GM19397 (cell line): ENCODE data around the gene DPM2.
A peak's percentile ranks its signal among the peaks of the same experiment; 100 is the strongest.

ENCODE experiments used
- ATAC-seq: cut with Tn5 transposase; IDR thresholded peaks from one replicate; pipeline ENCODE4 v1.9.1; 2021; ENCODE audit warnings: mild to moderate bottlenecking, moderate library complexity; ENCODE audit not compliant: unreplicated experiment

DPM2 gene, protein sequence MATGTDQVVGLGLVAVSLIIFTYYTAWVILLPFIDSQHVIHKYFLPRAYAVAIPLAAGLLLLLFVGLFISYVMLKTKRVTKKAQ

DNA sequence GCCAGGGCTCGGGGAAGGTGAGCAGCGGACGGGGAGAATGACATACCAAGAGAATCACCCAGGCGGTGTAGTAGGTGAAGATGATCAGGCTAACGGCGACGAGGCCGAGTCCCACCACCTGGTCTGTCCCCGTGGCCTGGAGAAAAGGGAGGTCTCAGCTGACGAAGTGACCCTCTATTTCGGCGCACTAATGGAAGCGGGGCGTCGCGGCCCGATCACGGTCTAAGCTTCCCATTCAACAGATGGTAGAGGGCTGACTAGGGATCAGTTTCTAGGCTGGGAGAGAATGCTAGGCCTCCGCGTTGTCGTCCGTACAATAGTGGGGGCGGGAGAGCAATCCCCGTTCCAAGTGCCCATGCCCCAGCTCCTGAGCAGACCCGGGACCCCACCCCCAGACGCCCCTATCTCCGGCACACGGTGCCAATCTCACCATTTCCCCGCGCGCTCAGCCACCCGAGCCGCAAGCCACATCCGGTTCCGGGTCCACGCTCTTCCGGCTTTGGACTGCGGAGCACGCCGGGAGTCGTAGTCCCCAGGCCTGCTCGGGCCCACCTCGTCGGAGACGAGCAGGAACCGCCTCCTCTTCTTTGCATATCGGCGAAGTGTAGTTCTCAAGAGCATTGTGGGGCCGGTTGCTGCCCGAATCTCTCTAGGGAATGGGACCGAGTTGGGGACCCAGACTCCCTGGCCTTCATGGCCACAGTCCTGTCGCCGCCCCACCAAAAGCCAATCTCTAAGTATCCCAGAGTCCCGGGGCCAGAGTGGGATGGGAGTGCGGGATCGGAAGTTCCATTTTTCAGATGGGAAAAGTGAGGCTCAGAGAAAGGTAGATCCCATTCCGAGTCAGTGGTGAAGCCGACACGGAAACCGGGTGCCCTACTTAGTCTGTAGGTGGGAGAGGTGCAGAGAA, at the start of gene DPM2:
TSS of gene DPM2 (minus strand) at position 467 of the 910 bp plus-strand sequence. CDS start at position 433, 34 bp downstream.
- peak; percentile 83 for ATAC-seq

DNA sequence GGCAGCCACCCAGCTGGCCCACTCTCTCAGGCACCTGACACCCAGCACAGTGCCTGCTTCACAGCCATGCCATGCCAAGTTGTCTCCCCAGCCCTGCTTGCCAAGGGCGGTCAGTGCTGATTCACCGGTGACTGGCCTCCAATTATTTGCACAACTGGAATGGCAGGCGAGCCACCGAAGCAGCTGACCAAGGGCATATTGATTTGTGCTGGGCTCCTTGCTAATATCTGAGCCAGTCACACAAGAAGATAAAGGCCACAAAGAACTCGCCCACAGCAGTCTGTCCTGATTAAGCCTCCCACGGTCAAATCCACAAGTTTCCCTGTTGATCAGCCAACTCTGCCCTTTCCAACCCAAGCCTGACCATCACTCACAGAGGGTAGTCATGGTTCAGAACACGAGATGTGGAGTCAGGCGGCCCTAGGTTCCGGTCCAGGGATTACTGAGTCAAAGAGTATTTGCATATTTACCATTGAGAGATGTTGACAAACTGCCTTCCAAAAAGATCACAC, 49.5 kb upstream of the DPM2 start:
- no peak for ATAC-seq

DNA sequence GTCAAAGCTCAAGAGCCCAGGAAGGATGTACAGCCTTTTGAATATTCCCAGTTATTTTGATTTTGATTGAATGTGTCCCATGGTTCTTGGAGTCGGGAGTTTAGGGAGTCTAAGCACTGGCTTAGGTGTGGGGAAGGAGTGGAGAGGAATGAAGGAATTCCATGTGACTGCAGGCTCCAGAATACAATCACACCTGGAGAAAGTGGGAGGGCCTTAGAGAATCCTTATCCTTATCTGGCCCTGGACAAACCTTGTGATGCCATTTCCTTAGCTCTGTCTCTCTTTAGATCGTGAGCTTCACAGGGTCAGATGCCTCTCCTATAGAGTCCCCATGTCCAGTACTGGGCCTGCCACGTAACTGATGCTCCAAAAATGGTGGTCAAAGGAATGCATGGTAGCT, 47.4 kb upstream of the DPM2 start:
- no peak for ATAC-seq

DNA sequence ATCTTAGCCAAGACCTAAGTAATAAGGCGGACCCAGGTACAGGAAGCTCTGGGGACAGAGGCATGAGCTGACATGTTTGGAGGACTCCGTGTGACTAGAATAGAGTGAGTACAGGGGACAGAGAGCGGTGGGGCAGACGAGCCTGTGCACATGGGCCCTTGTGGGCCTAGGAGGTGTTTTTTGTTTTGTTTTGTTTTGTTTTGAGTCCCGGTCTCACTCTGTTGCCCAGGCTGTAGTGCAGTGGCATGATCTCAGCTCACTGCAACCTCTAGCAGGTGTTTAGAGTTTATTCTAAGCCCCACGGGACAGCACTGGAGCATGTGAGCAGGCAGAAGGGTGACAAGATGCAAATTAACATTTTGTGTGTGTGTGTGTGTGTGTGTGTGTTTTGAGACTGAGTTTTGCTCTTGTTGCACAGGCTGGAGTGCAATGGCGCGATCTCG, 46.2 kb upstream of the DPM2 start:
- ATAC-seq: no peak

DNA sequence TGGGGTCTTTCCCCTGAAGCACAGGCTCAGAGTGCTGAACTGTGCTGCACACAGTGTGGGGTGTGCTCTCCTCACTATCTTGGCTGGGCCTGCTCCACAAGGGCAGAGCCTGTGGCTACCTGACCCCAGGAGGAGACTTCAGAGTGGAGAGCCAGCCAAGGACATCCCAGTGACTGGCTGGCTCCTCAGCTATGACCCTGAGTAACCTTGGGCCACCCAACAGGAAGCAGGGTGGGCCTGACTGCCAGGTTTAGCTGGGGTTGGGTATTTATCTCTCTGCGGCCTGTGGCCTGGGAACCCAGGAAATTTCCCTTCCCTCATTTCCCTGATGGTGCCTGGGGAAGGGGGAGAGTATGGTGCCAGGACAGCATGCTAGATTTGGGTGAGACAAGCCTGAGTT, 45.3 kb upstream of the DPM2 start:
- no peak for ATAC-seq

DNA sequence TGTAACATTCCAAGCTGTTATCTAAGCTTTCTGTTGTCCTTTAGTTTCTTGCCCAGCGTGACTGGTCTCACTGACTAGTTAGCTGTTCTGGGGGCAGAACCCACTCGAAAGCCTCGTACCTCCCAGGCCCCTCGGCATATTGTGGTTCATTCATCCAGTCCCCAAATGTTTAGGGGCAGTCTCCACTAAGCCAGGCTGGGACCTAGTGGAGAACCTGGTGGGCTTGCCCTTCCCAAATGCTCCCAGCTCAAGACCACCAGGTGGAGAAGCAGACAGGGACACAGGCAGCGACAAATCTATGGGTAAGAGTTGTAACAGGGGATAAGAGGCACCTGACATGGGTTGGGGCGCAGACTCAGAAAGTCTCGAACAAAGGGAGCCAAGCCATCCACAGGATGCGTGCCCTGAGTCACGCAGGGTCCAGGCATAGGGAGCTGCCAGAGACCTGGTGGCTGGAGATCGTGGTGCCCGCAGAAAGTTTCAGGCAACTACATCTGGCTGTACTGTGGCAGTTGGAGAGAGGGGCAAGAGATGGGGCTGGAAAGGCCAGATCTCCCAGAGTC, 44.0 kb upstream of the DPM2 start:
- ATAC-seq: no peak

DNA sequence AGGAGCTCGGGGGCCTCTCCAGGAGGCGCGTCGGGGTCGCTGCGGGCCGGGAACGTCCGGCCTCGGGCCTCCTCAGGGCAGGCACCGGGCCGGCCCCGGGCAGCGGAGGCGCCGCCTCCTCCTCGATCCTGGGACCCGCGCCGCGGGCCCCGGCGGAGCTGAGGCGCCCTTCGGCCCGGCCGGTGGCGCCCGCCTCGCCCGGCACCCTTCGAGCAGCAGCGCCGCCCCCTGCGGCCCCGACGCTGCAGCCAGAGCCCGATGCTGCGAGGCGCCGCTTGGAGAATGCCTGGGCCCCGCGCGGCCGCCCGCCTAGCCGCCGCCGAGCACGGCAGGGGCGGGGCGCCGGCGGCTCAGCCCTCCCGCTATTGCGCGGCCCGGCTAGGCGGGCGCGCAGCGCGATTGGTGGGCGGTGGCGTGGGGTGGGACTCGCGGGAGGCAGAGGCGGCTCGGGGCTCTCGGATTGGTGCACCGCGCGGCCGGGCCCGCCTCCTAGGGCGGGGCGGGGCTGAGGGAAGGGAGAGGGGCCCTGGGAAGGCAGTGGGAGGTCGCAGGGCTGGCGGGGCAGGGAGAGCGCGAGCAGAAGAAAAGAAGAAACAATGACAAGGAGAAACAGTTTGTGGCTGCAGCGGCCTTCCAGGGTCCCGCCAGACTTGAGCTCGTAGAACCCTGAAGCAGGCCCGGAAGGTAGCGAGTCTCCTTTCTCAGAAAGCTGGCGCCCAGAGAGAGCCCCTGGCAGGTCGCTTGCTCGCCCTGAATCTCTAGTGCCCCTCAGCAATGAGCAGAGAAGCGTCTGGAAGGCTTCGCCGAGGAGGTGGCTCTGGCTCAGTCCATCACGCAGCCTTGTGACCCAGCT, 43.3 kb upstream of the DPM2 start, which contains the start of gene EEIG1:
TSS of gene EEIG1 (minus strand) at position 284 of the 853 bp plus-strand sequence. CDS start 852 bp downstream, outside the sequence.
- ATAC-seq: peak; percentile 70

DNA sequence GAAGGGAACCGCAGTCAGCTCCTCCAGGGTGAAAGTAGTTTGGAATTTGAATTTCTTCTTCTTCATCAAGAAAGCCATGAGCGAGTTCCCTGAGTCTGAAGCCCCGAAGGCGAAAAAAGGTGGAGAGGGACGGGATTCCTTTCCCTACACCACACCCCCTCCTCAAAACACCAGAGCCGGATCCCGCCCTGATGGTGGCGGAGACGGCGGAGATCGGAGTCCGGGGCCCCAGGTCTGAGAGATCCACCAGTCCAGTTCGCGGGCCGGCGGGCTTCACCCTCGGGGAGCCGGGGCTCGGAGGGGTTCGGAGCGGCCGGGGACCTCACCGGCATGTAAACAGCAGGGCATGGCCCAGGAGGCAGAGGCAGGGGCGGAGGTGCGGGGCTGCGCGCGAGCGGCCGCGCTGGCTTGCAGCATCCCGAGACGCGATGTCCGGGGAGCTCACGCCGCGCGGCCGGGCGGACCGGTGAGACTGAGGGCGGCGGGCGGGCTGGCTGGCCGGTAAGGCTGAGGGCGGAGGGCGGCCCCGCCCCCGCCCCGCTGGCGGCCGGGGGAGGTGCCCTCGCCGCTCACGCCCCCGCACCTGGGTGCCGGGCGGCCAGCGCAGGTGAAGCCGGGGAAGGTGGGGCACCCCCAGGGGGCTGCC, 42.5 kb upstream of the DPM2 start:
- ATAC-seq: peak; percentile 43

DNA sequence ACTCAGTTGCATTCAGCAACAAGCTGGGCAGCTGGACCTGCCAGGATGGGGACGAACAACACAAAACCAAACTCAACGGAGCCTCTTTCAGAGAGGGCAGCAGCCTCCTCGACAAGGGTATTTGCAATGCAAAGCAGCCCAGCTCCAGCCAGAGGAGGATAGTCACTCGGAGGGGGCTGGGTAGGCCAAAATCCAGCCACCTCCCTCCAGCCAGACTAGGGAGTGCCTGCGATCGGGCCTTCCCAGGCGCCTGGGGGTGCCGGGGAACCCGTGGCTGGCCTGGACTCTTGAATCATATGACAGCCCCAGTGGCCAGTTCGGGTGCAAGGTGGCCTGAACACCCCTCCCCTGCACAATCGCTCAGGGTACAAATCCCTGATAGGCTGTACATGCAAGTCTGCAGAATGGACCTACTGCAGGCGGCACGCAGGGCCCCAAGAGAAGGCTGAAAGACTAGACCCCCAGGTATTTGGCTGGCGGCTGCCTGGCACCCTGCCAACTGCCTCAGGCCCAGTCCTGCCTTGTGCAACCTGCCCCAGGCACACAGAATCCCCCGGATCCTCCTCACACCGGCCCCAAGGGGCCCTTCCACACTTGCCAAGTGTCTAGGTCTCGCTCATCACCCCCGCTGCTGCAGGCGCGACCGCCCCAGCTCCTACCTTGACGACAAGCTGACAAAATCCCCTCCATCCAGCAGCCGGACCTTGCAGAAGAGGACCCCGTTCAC, 41.8 kb upstream of the DPM2 start:
- ATAC-seq: no peak

DNA sequence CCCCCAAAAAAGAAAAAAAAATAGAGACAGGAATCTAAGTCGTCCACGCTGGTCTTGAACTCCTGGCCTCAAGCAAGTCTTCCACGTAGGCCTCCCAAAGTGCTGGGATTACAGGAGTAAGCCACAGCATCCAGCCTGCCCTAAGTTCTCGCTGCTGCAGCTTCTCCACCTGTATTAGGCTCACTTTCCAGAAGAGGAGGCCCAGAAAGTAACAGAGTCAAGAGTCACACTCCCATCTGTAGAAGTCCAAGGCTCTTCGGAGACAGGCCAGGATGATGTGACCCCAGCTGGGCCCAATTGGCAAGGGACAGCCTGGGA, 41.3 kb upstream of the DPM2 start:
- no peak for ATAC-seq

DNA sequence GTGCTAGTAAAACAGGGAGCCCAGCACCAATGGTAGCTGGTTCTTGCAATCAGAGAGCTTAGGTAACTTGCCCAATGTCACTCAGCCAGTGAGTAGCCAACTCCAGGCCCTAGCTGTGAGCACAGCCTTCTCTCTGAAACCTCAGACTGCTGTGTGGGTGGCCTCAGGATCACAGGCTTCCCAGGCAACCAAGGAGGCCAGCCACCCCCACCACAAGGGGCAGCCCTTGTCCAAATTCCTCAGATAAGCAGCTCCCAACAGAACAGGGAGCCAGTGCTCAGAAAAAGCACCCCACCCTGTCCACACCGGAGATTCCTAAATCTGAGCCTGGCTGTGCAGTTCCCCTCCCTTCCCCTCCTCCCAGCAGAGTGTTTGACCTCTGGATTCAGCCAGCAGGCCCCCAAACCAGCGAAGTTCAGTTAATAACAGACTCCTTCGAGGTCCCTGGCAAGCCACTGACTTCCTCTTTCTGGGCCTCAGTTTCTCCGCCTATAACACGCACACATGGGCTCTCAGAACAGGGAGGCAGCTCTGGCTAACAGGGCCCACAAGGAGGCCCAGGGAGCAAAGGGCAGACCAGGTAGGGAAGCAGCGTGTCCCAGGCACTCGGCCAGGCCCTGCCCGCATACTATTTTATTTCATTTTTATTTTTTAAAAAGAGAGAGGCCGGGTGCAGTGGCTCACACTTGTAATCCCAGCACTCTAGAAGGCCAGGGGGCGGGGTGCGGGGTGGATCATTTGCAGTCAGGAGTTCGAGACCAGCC, 40.4 kb upstream of the DPM2 start:
- no peak for ATAC-seq

DNA sequence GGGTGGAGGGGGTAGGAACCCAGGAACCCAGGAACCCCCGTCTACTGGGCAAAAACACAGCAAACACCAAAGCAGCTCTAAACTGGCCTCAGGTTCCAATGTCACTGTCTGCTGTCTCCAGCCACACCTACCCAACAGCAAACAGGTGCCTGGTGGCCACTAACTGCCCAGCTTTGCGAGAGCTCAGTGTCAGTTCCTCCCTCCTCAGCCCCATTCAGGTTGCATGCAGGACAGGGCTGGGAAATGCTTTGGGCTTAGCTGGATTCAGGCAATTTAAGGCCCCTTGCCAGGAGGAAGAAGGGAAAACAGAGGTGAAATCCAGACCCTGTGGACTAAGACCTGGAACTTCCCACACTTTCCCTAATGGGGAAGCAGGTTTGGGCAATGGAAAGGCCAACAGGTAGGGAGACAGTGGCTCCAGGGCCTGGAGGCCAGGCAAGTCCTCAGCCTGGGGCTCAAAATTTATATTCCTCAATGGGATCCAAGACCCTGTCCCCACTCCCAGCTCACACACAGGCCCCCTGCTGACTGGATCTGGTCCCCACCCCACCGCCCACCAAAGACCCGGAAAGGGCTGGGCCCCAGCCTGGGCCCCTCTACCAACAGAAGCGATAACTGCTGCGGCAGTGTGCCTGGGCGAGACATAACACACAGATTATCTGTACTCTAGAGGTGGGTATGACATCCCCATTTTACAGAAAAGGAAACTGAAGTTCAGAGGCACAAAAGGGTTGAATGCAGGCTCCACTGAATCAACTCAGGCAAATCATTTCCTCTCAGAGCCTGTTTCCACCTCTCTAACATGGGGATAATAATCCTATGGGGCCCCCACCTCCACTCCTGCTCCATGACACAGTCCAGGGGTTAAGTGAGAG, 39.6 kb upstream of the DPM2 start:
- ATAC-seq: no peak

DNA sequence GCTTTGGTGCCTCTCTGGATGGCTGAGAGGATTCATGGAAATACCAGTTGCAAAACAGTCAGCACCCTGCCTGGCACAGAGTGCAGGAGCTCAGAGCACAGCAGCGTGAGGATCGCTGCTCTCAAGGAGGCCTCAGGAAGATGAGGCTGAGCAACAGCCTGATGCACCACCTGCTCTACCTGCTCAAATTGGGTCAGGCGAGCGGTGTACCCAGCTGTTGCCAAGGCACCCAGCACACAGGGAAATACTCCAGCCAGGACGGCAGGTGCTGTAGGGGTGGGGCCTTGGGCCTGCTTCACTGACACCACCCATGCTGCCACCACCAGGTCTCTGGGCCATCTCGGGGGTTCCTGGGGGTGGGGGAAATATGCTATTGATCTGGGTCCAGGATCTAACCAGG, 38.8 kb upstream of the DPM2 start:
- no peak for ATAC-seq

DNA sequence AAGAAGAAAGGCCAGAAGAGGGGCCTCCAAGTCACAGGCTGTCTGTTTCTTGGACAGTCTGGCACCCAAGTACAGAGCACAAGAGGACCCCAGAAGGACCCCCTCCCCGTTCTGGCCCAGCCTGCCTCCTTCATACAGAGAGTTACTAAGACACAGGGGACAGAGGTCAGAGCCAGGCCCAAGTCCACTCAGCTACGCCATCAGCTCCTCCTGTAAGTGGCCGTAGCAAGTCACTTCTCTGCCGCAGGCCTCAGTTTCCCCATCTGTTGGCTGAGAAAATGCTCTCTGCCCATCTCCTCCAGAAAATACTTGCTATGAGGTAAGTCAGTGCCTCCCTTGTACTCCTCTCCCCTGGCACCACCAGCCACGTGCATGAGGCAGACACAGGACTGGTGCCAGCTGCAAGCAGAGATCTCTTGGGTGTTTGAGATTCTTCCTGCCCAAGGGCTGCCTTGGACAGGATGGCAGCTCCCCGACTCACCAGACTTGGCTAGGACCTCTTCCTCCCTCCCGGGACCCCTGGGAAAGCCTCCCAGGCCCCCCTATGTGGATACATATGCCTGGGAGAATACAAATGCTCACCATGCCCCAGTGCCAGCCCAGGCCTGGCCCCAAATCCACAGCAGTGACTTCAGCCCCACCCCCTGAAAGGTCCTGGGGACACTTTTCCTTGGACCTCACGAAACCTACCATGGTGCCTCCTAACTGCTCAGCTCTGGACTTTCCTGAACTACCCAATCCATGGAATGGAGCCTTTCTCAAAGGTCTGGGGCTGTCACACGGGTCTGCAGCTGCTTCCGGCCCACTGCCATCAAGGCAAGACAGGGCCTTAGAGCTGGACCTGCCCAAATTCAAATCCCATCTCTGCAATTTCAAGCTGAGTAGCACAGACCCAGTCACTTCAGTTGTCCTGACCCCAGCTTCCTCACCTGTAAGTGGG, 38.0 kb upstream of the DPM2 start:
- no peak for ATAC-seq

DNA sequence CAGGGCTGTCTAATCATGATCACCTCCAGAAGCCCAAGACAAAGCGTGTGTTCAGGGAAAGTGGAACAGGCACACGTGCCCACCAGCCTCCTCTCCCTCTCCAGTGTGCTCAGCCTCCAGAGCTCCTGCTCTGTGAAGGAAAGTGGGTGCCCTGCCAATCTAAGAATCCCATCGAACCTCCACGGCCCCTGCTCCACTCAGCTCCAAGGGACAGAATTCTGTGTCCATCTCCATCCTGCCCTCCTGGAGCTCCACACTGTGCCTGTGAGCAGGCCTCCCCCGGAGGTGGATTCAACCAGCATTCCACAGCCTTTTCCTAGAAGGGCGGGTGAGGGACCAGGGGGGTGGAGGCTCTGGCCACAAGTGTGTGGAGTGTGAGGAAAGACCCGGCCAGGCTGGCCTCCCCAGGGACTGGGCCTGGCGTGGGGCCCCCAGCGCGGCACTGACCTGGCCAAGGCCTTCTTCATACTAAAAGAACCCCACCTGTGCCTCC, 37.2 kb upstream of the DPM2 start:
- no peak for ATAC-seq

DNA sequence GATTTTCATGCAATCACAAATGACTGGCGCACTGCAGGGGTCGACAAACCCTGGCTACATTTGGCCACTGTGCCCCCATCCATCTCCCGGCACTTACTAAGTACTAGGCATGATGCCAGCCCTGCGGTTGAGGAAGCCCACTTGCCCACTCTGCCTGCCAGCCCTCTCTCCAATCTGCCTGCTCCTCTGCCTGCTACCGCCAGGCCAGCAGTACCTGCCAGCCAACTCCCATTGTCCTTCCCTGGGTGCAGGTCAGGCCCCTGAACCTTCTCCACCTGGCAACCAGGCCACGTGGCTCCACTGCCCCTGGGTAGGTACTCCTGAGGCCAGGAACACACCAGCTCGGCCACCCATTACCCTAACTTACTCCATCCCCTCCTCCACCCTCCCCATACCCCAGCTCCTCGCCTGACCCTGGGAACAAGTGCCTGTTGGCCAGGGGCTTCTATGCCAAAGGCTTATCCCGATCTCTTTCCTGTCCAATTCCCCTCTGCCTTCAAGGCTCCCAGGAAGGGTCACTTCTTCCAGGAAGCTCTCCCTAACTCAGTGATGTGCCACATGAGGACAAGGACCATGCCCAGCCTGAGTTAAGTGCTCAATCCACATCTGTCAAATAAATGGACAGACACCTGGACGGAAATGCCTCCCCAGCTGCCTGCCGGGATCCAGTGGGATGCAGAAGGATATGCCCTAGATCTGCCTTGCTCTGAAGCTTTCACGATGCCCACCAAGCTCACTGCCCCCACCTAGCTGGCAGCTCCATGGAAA, 36.5 kb upstream of the DPM2 start:
- no peak for ATAC-seq
